Endometrium (tissue), 2 donors: ENCODE measurements around the gene C17orf58.
"Not testable (repeated sequence)": the region's sequence is repeated elsewhere in the genome, so short reads cannot be mapped to it uniquely, and the experiment has no call there.

Experiments used
- FAIRE-seq: peaks from 2 replicates; lab custom pipeline; 2012; peaks lifted over from hg19 to GRCh38; lab: Jason Lieb, UNC
- donor health status: control.
- donor health status: control.

C17orf58 gene

DNA sequence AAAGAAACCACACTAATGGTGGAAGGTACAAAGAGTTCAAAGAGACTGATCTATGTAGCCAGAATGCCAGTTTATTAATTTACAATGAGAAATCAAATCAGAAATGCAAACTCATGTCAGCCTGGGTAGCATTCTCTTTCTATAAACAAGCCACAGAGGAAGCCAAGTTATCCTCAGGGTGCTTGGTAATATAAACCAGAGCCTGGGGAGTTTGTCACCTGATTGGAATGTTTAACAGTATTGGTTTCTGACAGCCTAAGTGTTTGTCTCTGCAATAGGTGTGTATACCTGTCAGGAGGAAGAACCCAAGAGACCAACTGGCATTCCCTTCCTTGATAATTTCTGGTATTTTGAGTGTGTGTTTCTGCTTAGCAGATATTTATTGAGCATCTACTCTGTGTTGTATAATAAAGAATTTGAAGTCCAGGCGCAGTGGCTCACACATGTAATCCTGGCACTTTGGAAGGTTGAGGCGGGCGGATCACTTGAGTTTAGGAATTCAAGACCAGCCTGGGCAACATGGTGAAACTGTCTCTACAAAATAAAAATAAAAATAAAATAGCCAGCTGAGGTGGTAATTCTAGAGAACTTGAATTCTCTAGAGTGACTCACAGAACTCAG lies 3.1 kb upstream of the C17orf58 start:
- FAIRE-seq, result no peak

DNA sequence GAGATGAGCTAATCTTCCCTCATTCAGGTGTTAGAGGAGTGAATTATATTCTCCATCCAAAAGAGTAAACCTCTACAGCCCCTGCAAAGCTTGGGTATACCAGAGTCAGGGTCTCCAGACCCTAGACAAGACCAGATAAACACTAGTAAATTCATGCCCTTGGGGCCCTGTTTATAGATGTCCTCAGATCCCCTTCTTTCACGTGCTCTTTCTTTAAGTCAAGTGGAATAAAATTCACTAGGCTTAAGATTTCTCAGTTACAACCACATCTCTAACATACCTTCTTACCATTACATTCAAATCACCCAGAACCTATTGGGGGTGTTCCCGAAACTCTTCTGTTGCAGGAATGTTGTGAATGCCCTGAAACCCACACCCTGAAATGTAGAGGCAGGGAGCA lies 2.2 kb upstream of the C17orf58 start:
- no peak for FAIRE-seq

DNA sequence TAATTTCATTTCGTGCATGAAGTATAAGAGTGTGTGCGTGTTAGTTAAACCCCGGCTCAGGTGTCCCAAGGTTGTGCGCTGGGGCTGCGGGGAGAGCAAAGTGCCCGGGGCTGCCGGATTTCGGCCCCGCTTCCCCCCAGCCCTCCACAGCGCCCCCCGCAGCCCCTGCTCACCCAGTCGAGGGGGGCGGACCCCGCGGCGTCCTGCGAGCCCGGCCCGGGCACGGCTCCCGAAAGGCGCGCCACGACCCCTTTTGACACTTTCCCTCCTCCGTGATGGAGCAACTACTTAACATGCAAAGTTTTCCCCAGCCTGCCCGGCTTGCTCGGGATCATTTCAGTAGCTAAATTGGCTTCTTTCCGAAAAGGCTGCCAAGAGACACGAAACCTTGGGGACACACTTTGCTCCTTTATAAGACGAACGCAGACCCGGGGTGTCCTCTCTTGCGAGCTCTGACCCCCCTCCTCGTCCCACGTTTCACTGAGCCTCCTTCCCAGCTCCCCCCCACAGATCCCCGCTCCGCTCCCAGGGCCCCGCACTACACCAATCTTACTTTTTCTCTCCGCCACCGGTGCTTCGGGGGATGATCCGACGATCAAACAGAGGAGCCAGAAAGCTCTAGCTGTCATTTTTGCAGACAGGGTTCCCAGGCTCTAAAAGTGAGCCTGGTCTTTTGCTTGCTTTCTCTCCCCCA lies 552 bp downstream of the C17orf58 start:
- FAIRE-seq, result no peak

DNA sequence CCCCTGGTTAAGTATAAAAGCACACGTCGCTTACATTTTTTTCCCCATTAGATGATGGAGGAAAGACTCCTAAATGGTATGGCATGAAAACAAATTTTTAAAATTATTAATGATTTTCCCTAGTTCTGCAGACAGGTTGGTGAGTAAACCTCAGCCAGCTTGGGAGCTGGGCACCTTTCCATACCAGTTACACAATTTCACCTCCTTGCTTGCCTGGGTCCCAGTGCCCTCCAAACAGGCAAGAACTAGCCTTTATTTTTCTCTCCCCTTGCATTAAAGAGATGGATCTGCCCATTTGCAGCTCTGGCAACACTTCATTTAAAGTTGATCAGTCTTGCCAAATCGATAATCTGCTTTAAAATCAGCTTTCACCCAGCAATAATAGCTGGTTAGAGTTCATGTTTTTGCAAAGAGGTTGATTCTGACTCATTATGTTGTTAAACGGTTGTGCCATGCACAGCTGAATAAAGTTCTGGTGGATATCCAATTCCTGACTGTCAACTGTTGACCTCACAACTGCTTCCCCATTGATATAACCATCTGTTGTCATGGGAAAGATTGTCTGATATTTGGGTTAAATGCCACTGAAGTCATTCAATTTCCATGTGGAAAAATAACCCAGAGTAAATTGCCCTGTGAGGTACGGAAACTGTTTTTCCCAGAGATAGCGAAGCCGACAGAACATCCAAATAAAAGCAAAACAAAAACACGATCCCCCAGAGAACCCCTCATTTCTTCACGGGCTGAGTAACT lies 1.3 kb downstream of the C17orf58 start:
- FAIRE-seq, result no peak

DNA sequence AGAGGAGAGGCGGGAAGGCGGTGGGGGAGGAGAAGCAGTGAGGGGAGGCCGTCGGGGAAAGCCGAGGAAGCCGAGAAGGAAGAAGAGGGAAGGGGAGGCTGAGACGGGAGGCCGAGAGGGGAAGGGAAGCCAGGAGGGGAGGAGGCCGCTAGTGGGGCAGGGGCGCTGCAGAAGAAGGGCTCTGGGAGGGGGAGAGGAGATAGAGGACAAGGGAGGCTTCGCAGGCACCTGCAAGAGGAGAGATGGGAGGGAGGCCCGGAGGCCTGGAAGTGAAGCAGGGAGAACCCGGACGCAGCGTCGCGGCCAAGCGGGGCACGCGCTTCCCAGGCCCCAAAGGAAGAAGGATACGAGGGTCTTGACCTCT lies 2.3 kb downstream of the C17orf58 start:
- no peak for FAIRE-seq

DNA sequence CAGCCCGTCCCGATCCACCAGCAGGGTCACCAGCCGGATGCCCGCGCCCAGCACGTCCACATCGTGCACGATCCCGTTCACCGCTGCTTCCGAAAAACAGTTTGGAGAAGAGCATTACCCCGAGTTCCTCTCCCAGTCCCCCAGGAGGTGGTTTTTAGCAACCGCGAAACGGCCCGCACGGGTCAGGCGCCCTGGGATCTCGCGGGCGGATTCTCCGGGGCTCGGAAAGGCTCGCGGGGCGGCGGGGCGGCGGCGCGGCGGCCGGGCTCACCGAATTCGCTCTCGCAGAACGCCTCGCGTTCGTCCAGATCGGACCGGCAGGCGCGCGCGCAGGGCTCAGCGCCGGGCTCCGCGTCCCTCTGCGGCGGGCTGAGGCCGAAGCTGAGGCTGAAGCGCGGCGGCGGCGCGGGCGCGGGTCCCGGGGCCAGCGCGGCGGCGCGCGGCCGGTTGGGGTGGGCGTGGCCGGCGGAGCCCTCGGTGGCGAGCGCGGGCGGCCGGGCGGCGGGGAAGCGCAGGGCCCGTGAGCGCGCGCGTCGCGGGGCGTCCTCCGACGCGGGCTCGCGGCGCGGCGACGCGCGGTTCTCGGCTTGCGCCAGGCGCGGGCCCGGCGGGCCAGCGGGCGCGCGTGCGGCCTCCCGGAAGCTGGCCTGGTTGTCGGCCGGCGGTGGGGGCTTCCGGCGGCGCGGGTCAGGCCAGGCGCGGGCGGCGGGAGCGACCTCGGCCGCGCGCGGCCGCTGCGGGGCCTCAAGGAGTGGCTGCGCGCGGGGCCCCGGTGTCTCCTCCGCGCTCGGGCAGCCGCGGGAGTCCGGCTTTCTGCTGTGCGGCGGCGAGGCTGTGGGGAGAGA lies 2.9 kb downstream of the C17orf58 start:
- no peak for FAIRE-seq

DNA sequence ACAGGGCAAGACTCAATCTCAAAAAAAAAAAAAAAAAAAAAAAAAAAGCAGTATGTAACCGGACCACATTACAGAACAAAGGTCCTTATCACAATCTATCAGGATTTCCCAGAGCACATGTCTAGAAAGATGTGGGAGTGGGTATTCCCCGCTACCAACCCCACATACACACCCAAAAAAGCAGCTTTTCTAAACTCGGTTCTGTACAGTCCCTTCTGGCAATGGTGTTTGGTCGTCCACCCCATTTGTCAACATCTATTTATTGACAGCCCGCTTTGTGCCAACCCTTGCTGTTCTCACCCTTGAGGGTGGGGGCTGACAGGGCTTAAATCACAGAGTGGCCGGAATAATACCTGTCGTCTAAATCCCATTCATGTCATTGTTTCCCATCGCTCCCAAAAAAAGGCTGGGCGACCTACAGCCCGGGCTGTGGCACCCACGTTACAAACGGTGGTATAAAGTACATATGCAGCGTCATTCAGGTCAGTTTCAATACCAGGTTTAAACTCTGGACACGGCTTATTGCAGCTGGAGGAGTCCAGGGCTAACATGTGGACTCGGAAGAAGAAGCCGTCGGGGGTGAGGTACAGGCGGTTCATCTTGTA lies 3.6 kb downstream of the C17orf58 start:
- FAIRE-seq, result no peak

DNA sequence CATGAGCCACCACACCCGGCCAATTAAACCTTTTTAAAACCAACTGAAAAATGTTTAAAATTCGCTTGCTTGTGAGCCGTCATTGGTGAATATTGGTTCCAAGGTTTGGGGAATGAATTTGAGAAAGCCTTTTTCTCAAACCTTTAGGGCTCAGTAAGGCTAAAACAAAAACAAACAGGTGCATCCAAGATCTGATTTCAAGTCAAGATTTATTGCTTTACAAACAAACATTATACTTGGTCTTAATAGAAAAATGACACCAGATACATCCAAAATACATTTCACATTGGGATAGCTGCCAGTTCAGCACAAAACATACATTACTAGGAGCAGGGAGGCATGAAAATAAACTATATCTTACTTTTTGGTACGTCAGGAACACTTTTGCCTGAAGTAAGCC lies 5.4 kb downstream of the C17orf58 start:
- FAIRE-seq, result no peak

DNA sequence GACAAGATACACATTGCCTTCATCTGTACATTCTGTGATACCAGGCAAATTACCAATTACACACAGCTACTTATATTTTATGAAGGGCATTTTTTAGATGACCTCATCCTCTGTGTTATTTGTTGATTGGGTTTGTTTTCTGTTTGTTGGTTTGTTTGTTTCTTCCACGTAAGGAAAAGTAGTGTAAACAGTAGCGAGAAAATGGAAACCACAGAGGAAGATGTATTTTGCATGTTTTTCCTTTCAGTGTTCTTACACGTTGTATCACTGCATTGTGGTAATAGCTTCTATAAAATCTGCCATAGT lies 12.9 kb downstream of the C17orf58 start:
- no peak for FAIRE-seq

DNA sequence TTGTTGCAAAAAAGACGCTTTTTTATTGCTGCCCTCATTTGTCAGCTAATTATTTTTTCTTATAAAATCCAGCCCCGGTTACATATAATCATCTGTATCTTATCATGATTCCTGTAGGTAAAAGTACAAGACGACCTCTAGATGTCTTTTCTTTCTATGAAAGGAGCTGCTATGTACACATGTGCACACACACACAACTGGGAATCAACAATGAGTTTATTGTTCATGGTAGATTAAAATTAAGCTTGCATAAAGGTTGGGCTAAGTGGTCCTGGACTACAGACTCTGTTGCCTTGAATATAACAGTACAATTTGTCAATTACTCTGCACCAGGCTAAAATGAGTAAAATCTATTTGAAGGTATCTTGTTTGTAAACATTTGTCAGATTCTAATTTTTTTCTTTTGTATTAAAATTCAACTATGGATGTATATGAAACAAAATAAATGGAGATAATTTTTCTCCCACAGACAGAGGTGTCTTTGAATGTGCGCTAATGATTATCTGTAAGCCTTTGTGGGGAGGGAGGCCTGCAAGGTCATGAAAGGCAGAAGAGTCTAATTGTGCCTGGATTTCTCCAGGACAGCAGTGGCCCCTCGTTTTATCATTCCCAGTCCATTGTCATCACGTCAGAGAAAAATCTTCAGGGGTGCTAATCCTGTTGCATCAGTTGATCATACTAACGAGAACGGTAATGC lies 13.4 kb downstream of the C17orf58 start:
- no peak for FAIRE-seq

DNA sequence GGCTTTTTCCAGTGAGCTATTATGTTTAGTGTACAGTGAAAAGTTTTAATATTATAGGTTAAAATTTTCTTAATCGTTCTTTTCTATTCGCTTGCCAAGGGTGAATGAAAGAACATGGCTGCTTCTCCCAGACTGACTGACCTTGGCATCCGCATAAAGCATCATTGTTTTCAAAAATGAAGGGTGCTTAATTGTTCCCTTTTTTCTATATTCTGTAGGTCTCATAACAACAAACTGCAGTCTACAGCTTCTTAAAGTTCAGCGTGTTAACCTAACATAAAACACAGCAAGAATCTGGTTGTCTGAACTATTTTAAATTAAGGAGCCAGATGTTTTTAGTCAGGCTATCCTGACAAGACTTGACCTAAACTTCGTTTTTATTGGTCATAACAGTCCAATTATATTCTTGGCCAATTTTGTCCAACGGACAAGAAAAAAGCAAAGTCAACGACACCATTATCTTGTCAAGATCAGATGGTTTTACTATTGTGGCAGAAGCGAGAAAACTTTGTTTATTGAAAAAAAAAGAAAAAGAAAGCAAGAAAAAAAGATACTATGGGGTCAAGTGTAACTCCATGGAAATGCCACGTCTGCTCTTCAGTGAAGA lies 14.1 kb downstream of the C17orf58 start:
- peak; percentile 99 for FAIRE-seq

DNA sequence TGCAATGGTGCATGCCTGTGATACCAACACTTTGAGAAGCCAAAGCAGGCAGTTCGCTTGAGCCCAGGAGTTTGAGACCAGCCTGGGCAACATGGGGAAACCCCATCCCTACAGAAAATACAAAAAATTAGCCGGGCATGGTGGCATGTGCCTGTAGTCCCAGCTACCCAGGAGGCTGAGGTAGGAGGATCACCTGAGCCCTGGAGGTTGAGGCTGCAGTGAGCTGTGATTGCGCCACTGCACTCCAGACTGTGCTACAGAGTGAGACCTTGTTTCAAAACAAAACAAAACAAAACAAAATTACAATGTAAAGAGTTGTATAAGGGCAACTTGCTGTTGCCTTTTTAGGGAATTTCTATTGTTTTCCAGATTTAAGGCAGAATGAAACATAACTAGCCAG lies 15.4 kb downstream of the C17orf58 start:
- not testable (repeated sequence) for FAIRE-seq

DNA sequence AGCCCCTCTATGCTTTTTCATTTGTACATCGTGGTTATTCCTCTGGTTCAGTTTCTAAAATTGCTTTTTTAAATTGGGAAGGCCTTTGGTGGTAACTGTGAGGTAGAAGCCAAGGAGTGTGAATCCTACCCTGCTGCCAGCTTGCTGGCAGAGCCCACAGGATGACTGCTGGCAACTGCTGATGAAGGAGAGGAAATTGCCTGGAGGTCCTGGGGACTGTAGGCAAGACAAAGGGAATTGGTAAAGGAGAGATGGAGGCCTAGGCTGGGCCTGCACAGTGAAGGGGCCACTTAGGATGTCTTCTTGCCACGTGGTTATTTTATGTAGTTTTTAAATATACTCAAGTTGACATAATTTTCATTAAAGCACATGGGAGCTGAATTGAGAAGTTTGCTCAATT lies 15.8 kb downstream of the C17orf58 start:
- FAIRE-seq, result no peak

DNA sequence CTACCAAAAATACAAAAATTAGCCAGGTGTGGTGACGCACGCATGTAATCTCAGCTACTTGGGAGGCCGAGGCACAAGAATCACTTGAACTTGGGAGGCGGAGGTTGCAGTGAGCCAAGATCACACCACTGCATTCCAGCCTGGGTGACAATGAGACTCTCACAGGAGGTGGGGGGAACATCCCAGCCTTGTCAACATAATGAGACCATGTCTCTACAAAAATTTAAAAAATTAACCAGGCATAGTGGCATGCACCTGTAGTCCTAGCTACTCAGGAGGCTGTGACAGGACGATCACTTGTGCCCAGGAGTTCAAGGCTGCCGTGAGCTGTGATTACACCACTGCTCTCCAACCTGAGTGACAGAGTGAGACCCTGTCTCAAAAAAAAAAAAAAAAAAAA lies 20.0 kb downstream of the C17orf58 start:
- FAIRE-seq, result not testable (repeated sequence)

DNA sequence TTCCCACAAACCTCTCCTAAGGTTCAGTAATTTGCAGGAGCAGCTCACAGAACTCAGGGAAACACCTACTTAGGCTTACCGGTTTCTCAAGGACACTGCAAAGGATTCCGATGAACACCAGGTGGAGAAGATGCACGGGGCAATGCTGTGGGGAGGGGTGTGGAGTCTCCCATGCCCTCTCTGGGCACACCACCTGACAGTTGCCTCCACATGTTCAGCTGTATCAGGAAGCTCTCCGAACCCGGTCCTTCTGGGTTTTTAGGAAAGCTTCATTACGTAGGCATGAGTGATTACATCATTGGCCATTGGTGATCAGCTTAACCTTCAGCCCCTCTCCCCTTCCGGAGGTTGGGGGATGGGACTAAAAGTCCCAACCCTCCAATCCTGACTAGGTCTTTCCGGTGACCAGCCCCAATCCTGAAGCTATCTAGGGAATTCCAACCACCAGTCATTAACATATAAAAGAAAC lies 21.6 kb downstream of the C17orf58 start:
- no peak for FAIRE-seq

DNA sequence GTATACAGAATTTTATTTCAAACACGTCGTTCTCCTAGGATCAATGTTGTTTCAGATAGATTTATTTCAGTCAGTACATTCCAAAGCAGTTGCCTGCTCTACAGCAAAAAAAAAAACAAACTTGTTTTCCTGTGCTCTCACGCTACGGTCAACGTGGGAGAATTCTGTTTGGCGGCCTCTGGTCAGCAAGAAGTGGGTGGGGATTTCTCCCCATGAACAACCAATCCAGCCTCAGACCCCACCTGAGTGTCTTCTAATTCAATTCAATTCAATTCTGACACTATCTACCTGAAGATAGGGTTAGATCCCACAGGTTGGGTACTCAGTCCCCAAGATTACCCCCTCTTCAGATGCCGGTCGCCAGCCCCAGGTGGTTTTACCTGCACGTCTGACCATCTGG lies 22.1 kb downstream of the C17orf58 start:
- no peak for FAIRE-seq

DNA sequence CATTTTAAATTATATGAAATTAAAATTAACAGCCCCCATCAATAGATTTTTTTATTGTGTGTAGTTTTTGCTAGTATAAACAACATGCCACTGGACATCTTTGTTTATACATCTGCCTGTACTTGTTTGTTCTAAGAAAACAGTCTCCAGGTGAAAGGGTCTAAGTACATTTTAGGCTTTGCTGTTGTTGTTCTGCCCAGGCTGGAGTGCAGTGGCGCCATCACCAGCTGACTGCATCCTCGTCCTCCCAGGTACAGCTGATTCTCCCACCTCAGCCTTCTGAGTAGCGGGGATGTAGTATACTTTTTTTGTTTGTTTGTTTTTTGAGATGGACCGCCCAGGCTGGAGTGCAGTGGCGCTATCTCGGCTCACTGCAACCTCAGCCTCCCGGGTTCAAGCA lies 25.5 kb downstream of the C17orf58 start:
- no peak for FAIRE-seq

DNA sequence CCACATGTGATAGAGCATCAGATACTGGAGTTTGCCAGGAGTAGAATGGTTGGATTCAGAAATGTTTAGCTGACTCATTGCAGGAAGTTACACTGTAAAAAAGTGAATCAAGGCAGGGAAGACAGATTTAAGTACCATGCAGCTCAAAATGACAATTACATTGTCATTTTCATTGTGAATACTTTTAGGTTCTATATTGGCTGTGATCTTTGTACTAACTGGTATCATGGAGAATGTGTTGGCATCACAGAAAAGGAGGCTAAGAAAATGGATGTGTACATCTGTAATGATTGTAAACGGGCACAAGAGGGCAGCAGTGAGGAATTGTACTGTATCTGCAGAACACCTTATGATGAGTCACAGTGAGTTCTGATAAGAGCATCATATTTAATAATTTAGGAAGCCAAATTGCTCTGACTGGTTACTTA lies 33.1 kb downstream of the C17orf58 start:
- peak; percentile 63 for FAIRE-seq

DNA sequence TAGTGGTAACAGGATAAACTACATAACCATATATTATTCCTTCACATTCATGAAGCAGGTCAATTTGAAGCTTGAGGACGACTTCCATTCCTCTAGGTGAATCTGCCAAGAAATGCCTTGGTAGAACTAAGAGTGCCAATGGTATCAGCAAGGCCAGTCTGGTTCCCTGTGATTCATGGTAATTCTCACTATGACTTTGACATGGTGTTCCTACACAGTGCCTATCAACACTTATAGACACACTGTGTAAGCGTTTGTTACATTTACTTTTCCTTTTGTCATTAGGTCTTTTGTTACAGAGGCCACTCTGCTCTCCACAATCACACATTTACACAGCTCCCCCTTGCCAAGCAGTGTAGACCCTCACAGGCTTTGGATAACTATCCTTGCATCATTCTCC lies 34.1 kb downstream of the C17orf58 start:
- not testable (repeated sequence) for FAIRE-seq

DNA sequence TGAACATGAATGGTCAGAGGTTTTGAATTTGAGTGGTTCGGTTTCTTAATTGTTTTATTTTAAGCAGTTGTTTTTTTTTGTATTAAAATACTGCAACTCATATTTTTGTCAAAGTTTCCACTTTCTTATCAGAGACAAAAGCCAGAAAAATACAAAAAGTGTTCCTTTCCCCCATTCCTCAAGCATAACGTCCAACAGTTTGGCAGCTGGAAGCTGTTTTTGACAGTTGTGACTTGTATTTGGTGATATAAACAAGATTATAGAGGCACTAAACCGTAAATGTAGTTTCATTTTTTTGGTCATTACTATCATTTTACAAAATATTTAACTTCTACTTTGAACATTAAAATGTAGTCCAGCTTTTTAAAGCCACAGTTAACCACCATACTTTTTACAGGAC lies 36.0 kb downstream of the C17orf58 start:
- not testable (repeated sequence) for FAIRE-seq

DNA sequence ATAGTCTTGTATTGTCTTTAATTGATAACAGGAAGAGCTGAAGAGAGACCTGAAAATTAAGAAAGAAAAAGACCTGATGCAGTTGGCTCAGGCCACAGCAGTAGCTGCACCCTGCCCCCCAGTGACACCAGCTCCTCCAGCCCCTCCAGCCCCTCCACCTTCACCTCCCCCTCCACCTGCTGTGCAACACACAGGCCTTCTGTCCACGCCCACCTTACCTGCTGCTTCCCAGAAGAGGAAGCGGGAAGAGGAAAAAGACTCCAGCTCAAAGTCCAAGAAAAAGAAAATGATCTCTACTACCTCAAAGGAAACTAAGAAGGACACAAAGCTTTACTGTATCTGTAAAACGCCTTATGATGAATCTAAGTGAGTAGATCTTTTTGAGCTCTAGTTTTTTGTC lies 36.8 kb downstream of the C17orf58 start:
- FAIRE-seq, result no peak
